ENCODE results near the gene PIAS1.

DNA sequence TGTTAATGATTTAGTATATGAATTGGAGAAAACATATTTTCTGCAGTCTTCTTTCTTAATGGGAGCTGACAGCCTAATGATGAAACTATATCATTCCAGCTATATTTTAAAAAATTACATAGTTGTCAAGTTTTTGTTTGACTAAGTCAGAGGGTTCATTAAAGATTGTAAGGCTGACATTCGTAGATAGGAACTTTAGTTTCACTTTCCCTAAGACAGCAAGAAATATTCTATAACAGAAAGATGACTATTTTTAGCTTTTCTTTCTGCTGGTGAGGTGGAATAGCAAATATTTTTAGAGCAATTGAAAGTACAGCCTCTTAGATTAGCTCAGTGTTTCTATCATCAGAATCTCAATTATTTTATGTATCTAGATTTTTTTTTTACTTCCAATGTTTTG, 60.2 kb downstream of the PIAS1 start:
- TF ChIP-seq CTCF (IDR thresholded peaks at IDR 0.05; ENCODE audit: low read depth, low read length) (no peak), EZH2phosphoT487 (IDR thresholded peaks at IDR 0.05; ENCODE audit: low read depth) (no peak)
